Measurements from ENCODE around the gene TPSD1.
"Not testable (repeated sequence)": the region's sequence is repeated elsewhere in the genome, so short reads cannot be mapped to it uniquely, and the experiment has no call there.

The TPSD1 gene

DNA sequence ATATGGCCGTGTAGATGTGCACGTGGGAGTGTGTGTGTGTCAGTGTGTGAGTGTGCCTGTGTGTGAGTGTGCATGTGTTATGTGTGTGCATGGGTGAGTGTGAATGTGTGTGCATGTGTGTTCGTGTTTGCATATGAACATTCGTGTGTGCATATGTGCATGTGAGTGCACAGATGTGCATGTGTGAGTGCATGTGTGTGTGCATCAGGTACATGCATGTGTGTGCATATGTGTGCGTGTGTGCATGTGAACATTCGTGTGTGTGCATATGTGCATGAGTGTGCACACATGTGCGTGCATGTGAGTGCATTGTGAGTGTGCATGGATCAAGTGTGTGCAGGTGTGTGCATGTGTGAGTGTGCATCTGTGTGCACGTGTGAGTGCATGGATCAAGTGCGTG, 17.9 kb upstream of the TPSD1 start:
- TF ChIP-seq, protein P1, sequence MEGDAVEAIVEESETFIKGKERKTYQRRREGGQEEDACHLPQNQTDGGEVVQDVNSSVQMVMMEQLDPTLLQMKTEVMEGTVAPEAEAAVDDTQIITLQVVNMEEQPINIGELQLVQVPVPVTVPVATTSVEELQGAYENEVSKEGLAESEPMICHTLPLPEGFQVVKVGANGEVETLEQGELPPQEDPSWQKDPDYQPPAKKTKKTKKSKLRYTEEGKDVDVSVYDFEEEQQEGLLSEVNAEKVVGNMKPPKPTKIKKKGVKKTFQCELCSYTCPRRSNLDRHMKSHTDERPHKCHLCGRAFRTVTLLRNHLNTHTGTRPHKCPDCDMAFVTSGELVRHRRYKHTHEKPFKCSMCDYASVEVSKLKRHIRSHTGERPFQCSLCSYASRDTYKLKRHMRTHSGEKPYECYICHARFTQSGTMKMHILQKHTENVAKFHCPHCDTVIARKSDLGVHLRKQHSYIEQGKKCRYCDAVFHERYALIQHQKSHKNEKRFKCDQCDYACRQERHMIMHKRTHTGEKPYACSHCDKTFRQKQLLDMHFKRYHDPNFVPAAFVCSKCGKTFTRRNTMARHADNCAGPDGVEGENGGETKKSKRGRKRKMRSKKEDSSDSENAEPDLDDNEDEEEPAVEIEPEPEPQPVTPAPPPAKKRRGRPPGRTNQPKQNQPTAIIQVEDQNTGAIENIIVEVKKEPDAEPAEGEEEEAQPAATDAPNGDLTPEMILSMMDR (conservative IDR thresholded peaks at IDR 0.05) = no peak
- no peak overlapping the region for H3K27ac ChIP-seq

DNA sequence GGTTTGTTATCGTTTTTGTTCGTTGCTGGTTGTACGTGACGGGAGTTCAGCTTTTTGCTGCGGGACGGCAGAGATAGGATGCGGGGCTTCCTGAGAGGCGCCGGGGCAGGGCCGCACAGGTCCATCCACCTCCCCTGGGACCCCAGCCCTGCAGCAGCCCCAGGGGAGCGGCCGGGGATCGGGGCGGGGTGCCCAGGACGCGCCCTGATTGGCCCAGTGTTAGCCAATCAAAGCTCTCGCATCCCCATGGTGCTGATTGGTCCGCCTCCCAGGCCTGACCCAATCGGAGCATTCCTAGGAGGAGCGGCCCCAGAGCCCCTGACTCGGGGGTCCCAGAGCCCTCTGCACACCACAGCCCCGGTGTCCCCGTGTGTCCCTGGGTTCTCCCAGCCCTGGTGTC, 17.0 kb upstream of the TPSD1 start:
- H3K27ac ChIP-seq = not testable (repeated sequence)

DNA sequence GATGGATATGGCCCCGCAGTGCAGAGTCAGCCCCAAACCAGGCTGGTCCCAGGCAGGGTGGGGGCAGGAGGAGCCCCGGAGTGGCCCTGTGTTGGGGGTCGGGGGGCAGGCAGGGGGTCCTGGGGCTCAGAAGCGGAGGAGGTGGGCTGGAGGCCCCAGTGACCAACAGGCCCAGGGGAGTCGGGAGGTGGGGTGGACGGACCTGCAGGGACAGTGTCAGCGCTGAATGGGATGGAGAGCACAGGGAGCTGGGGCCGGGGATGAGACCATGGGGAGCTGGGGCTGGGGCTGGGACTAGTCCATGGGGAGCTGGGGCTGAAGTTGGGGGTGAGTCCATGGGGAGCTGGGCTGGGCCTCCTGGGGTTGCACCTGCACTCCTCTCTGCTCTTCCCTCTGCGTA, 16.3 kb upstream of the TPSD1 start:
- not testable (repeated sequence) for H3K27ac ChIP-seq

DNA sequence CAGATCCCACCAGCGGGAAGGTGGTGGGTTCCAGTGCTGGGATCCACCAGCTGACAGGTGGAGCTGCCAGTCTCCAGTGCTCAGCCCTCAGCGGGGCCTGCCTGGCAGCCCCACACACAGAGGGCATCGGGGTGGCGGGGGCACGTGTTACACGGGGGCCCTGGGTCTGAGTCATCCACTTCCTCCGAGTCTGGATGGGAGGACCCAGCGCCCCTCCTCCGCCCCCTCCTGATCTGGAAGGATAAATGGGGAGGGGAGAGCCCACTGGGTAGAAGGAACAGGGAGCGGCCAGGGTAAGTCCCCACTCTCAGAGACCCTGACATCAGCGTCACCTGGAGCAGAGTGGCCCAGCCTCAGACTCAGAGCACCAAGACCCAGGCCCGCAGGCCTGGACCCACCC, 15.4 kb upstream of the TPSD1 start, which contains the start of gene TPSAB1:
TPSAB1 (plus strand) TSS at position 270 of the 400 bp plus-strand sequence. CDS start 234 bp downstream, outside the sequence.
- not testable (repeated sequence) for H3K27ac ChIP-seq

DNA sequence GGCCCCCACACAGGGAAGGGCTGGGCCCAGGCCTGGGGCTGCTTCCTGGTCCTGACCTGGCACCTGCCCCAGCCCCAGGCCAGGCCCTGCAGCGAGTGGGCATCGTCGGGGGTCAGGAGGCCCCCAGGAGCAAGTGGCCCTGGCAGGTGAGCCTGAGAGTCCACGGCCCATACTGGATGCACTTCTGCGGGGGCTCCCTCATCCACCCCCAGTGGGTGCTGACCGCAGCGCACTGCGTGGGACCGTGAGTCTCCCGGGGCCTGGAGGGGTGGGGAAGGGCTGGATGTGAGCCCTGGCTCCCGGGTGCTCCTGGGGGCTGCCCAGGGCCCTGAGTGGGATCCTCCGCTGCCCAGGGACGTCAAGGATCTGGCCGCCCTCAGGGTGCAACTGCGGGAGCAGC, 14.8 kb upstream of the TPSD1 start:
- not testable (repeated sequence) for H3K27ac ChIP-seq

DNA sequence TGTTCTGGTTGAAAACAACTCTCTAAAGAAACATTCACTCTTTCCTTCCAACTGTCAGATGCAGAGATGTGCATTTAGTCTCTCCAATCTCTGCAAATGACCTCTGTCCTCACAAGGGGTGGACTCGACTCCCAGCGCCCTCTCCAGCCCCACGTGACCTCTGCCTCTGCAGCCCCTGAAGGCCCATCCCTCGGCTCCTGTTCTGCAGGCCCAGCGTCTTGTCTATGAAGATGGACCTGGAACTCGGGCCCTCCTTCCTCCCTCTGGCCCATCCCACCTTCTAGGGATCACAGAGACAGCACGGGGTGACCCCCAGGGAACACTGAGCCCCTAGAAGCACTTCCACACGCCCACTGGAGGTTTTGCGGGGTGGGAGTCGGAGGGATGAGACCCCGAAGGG, 12.5 kb upstream of the TPSD1 start:
- H3K27ac ChIP-seq = not testable (repeated sequence)

DNA sequence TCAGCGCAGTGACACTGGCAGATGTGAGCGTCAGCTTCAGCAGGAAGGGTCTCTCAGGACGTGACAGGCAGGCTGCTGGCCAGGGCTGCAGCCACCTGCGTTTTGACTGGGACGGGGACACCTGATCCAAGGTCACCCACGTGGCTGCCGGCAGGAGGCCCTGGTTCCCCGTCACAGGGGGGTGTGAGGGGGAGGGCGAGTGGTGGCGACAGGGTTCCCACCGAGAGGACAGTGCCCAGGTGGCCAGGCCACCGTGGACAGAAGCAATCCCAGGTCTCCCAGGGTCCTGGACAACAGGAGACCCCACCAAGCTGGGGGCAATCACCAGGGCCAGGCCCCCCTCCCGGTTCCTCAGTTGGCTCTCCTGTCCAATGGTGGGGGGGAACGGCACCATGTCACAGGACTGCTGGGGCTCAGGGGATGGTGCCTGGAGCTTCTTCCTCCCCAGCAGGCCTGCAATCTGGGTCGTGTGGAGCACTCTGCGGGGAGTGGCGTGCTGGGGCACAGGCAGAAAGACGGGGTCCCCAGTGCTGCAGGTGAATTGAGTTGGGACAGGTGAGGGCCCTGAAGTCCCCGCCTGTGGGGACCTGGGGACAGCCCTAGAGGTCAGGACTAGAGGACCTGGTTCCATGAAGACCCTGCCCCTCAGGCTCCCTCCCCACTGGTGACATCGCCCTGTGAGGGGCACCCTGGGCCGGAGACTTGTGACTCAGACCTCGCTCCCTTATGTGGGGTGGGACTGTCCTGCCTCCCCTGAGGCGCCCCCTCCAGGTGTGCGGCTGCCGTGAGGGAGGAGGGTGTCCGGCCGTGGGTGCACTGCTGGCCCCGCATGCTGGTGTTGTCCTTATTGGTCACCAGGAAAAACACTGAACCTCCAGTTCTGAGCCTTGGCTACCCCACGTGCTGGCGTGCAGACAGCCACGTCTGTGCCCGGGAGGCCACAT, 11.7 kb upstream of the TPSD1 start:
- not testable (repeated sequence) for H3K27ac ChIP-seq

DNA sequence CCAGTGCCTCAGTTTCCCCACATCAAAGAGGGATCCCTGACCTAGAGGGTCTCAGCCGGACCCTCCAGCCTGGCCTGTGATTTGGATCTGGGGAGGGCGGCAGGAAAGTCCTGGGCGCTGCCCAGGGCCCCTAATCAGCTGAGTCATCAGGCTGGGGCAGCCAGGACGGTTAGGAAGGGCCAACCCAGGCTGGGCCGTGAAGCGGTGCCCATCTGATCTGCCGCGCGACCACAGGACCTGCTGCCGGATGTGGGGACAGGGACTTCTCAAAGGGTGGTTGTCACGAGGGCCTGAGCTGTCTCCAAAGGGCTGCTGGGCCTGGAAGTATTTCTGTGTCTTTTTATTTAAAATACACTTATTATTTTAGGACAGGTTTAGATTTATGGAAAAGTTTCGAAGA, 11.0 kb upstream of the TPSD1 start:
- no peak overlapping the region for H3K27ac ChIP-seq
- TF ChIP-seq, protein P1 (conservative IDR thresholded peaks at IDR 0.05) = no peak

DNA sequence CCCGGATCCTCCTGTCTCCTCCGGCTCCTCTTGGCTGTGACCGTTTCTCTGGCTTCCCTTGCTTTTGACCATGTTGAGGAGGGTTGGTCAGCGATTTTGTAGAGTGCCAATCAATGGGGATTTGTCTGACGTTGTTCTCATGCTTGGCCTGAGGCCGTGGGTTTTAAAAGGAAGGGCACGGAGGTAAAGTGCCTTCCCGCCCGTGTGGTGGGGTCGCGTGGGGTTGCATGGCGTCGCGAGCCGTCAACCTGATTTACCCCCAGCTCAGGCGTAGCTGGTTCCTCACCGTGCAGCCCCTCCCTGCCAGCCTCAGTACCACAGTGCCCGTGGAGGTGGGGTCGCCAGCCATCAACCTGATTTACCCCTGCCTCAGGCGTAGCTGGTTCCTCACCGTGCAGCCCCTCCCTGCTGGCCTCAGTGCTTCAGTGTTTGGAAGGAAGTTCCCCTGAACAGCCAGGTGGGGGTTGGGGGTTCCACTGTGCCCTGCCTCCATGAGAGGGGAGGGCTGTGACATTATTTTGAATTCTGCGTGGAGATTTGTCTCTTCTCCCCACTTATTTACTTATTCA, 10.3 kb upstream of the TPSD1 start:
- no peak overlapping the region for H3K27ac ChIP-seq
- TF ChIP-seq, protein P1 (conservative IDR thresholded peaks at IDR 0.05) = no peak

DNA sequence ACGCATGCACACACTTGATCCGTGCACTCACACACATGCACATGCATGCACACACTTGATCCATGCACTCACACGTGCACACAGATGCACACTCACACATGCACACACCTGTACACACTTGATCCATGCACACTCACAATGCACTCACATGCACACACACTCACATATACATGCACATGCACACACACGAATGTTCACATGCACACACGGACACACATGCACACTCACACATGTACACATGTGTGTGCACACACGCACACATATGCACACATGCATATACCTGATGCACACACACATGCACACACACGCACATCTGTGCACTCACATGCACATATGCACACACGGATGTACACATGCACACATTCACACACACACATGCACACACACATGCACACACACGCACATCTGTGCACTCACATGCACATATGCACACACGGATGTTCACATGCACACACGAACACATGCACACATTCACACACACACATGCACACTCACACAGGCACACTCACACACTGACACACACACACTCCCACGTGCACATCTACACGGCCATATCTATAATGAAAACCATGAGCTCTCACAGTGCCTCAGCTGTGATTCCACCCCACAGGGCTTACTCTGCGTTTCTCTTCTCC, 7.8 kb upstream of the TPSD1 start:
- H3K27ac ChIP-seq = not testable (repeated sequence)

DNA sequence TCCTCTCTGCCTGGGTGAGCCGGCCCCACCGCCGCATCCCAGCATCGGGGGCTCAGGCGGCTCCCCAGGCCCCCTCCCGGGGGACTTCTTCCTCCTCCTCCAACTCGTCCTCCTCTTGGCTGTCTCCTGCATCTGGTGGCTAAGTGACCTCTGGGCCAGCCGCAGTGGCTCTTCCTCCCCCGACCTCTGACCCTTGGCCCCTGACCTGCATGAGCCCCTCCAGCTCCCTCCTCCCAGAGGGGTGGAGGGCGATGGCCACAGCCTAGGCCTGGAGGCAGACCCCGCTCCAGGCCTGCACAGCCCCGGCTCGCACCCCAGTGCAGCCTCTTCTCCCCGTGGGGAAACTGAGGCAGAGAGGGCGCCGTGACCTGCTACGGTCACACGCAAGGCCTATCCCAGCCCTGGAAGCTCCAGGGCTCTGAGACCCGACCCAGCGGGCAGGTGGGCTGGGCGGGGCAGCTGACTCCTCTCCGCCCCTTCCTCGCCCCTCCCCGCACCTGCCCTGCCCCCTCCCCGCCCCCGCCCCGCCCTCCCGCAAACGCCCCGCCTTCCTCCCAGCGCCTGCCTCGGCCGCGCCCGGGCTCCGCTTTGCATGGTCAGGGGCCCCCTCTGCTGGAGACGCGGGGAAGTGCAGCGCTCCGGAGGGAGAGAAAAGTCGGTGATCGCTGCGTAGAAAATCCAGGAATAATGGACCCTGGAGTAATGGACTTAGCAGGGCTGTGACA, 6.7 kb upstream of the TPSD1 start:
- H3K27ac ChIP-seq = not testable (repeated sequence)

DNA sequence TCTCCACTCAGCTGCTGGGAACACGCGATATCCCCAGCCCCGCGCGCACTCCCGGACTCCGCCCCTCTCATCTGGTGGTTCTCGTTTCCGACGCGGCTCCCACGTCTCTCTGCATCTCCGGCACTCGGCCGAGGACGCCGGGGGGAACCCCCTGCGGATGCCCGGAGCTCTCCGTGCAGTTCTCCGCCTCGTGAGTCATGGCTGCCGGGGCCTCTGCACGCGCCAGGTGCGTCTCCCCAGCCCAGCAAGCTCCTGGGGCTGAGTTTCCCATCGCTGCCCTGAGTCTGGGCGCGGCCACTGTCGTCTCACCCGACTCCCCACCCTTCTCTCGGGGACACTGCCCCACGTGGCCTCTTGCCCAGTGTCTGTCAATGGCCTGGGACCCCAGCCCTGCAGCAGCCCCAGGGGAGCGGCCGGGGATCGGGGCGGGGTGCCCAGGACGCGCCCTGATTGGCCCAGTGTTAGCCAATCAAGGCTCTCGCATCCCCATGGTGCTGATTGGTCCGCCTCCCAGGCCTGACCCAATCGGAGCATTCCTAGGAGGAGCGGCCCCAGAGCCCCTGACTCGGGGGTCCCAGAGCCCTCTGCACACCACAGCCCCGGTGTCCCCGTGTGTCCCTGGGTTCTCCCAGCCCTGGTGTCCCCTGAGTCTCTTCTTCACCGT, 2.0 kb upstream of the TPSD1 start:
- H3K27ac ChIP-seq = not testable (repeated sequence)

DNA sequence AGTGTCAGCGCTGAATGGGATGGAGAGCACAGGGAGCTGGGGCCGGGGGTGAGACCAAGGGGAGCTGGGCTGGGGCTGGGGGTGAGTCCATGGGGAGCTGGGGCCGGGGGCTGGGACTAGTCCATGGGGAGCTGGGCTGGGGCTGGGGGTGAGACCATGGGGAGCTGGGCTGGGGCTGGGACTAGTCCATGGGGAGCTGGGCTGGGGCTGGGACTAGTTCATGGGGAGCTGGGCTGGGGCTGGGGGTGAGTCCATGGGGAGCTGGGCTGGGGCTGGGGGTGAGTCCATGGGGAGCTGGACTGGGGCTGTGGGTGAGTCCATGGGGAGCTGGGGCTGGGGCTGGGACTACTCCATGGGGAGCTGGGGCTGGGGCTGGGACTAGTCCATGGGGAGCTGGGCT, 1.0 kb upstream of the TPSD1 start:
- not testable (repeated sequence) for H3K27ac ChIP-seq

DNA sequence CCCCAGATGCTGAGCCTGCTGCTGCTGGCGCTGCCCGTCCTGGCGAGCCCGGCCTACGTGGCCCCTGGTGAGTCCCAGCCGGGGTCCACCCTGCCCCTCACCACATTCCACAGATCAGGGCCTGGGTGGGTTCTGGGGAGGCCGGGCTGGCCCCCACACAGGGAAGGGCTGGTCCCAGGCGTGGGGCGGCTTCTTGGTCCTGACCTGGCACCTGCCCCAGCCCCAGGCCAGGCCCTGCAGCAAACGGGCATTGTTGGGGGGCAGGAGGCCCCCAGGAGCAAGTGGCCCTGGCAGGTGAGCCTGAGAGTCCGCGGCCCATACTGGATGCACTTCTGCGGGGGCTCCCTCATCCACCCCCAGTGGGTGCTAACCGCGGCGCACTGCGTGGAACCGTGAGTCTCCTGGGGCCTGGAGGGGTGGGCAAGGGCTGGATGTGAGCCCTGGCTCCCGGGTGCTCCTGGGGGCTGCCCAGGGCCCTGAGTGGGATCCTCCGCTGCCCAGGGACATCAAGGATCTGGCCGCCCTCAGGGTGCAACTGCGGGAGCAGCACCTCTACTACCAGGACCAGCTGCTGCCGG, 516 bp downstream of the TPSD1 start:
- H3K27ac ChIP-seq = not testable (repeated sequence)

Measured in VCaP (cell line).